GM10847 (cell line): ENCODE results near the gene CRIM1.

ENCODE experiments used
- POLR2A ChIP-seq: IDR thresholded peaks from 2 replicates; pipeline ENCODE4 v1.6.1; 2011; ENCODE audit not compliant: insufficient read length; ENCODE audit errors: extremely low read depth

The CRIM1 gene

DNA sequence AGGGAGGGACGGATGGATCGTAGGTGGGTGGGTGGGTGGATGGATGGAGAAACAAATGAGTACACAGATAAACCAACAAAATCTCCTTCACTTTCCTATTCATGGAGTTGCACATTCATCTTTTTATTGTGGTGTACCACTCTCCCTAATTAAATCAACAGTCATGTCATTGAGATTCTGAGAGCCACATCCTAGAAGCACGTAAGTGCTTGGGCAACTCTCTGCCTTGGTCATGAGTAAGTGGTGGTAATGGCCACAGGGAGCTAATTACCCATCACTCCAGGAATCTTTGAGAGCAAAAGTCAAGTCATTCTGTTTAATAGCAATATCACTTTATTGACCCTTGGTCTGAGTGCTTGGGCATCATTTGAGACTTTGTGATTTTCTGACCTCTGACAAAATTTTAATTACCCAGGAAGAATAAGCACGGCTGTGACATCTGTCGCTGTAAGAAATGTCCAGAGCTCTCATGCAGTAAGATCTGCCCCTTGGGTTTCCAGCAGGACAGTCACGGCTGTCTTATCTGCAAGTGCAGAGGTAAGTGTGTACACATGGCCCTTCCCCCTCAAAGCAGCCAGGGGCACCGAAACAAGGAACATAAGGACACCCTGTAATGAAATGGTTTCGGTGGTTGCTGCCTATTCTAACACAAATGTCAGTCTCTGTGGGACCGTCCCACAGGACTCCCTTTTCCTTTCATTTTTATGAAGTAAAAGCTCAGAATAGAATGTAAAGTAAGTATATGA lies 156.5 kb downstream of the CRIM1 start:
- TF ChIP-seq POLR2A = no peak

DNA sequence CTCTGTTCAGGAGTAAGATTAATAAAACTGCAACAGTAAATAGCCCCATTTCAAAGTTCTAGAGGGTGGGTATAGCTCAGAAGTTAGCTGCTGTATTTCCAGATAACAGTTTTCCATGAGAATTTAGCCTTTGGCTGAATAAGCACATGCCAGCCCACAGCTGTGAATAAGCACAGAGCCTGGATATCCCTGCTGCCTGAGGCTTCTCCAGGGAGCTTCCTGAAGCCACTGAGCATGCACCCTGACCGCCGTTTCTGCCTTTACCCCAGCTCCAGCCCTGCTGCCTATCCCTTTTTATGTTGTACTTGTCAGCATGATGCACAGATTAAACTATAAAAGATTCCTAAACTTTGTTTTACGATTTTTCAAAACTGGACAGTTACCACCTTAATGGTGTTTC lies 157.1 kb downstream of the CRIM1 start:
- no peak for TF ChIP-seq POLR2A

DNA sequence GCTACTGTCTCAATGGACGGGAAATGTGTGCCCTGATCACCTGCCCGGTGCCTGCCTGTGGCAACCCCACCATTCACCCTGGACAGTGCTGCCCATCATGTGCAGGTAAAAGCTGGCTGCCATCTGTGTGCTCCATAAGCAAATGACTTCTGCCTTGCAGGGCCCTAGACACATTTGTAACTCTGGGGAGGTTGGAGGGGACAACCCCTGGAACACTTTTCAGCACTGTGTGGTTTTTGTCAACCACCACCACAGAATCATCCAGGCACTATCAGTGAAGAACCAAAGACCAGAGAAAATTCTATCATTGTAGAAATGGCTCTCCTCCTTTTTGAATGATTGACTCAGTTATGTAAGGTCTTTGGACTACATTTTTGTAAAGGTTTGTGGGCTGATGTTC lies 158.1 kb downstream of the CRIM1 start:
- TF ChIP-seq POLR2A = no peak

DNA sequence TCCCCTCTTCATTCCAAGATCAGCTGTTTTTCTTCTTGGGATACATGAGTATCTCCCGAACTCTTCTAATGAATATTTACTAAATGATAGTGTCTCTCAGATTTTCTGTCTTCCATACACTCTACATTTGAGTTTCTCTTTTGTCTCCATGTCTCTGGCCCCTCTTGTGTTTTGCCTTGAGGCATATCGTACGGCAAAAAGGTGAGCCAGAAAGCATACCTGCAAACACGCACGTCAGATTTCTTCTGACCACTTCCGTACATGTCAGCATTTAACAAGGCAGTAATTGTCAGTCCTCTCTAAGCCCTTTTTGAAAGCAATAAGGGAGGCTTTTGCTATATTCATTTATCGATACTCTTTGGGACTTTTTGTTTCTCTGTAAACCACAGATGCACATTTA lies 160.0 kb downstream of the CRIM1 start:
- TF ChIP-seq POLR2A = no peak

DNA sequence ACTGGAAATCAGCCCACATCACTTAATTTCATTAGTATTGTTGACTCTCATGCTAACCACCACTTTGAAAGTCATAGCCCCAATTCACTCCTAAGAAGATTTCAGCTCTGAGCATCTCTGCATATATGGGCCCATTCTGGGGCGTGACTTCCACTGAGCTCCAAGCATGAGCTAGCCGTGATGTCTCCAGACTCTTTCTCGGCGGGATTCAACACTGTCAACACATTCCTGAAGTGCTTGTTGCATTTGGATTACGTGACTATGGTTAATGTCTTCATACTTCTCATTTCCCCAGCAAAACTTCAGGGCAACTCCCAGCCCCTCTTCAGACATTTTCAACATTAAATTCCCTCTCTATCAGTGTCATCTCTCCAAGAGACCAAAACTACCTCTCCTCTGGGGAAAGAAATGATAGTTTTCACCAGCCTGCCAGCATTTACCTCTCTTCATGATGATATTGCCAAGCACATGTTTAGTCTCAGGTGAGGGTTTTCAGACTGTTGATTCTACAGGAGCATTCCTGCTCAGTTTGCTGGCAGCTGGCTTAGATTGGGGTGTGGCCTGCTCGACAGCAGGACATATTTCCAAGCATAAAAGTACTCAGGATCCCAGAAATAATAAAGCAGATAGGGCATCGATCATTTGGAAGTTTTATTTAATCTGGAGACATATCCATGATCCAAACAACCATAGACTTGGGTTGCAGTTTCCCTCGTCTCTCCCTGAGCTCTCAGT lies 160.7 kb downstream of the CRIM1 start:
- TF ChIP-seq POLR2A = no peak

DNA sequence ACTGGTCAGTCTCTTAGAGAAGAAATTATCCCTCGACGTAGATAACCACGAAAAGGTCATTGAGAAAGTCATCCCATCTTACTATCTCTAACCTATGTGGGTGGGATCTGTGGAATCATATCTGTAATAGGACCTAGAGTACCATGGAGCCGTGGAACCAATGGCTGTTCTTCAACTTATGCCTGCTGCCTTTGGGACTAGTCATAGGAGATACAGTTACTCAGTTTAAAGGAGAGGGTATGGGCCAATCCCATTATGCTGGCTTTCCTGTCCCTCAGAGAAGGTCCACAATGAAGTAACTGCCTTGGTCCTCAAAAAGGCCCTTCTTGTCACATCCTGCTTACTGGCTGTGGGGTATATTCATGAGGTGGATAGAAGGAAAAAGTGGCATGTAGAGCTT lies 164.9 kb downstream of the CRIM1 start:
- no peak for TF ChIP-seq POLR2A

DNA sequence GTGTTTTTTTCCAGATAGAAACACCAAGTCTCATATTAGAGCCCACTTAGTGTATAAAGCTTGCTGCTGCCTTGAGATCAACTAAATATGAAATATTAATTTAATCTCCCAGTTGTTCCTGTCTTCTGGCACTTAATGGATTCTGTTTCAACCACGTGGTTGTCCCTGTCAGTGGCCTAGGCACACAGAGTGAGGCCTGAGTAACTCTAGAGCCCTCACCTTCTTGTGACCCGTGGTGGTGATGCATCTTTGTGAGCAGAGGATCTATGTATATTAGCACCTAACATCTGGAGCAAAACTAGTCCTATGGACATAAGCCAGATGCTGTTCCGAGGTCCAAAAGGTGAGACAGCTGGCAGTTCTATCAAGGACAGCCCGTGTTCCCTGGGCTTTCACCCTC lies 167.6 kb downstream of the CRIM1 start:
- TF ChIP-seq POLR2A = no peak

DNA sequence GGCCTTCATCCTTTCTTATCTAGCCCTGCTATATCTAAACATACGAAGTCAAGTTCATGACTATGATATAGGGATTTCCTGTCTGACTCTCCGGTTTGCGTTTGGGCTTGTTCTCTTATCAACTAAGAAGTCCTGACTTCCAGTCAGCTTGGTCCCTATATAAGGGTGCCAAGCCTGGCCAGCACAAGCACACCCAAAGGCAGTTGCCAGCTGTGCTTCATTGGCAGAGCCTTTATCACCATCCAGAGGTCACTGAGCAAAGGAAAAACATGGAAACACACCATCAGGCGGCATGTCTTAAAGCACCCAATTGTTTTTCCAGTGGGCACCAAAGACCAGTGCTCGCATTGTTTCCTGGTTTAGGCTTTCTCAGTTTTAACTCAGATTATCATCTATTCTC lies 169.7 kb downstream of the CRIM1 start:
- TF ChIP-seq POLR2A = no peak

DNA sequence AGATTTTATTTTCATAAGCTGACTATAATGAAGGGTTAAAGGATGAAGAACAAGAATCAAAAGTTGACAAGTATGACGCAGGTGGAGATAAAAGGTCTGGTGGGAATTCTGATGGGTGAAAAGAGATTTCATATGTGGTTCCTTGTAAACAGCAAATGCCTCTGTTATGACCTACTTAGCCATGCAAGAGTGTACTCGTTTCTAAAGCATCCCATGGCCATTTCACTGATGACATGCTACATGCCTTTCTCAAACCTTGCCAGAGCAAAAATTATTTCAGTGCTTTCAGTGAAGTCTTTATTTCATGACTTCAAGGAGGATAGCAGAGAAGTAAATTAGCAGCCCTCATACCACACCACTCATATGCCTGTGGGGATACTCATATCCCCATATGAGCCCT lies 170.6 kb downstream of the CRIM1 start:
- TF ChIP-seq POLR2A = no peak

DNA sequence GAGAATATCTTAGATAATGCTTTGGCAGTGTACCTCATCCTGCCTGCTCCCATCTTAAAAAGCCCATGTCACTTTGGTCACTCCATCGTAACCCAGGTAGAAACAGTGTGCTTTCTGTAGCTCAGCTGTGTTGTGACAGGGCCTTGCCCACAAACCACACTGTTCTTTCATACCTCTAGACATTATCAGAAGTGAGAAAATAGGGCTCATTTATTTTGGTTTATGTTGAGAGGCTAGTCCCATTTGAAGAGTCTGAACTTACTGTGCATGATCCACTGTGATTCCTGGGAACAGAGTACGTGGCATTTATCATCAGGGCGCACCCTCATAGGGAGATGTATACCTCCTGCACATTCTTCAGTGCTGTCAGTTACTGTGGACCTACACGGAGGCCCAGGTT lies 172.7 kb downstream of the CRIM1 start:
- no peak for TF ChIP-seq POLR2A

DNA sequence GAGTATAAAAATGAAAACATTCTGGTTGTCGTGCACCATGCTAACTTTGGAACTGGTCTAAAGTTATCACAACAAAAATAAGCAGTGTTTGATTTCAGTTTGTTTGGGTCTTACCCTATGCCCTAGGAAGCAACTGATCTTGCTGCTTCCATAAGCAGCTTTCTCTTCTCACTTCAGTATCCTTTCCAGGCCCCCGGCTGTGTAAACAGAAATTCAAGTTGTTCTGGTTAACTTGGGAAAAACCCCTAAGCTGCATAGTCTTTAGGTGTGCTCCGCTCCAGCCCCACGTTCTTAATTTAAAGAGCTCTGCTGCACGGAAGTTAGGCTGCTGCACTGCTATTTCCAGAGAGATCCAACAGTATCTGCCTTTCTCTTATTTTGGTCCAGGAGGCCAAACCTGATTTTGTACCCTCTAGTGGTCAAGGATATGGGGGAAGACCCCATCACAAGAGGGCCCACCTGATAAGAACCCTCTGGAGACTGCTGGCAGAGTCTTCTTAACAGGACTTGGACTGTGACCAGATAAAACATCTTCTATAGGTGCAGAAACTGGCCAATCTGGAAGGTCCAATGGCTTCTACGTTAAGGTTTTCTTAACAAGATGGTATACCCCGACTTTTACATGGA lies 173.3 kb downstream of the CRIM1 start:
- no peak for TF ChIP-seq POLR2A

DNA sequence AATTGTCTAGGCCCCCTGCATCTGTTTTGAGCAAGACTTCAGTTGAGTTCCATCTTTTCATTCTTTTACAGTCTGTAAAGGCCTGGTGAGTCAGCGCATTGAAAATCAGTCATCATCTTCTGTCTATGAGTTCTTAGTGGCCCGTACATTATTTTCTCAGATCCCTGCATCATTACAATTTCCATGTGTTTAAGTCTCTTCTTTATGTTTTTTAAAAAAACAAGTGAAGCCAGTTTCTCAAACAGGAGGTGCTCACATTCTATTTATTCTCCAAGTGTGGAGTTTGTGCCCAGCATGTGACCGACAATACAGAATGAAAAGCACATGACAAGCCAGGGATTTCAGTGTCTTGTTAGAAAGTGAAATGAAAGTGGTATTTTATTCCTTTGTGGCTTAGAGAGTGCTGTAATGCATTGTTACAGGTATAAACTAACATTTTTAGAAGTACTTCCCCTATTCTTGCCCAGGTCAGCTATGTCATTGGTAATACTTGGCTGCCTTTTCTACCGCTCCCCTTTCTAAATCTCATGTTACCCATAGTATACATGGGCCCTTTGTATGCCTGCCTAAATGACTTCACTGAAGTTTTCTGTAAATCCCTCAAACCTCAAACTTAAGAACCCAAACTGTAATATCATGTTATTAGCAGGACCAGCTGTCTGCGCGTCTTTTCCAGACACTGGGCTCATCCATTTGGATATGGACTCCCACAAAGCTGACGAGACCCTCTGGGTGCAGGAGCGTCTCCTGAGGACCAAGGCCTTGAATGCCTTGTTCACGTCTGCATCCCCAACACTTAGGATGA lies 174.8 kb downstream of the CRIM1 start:
- TF ChIP-seq POLR2A = no peak

DNA sequence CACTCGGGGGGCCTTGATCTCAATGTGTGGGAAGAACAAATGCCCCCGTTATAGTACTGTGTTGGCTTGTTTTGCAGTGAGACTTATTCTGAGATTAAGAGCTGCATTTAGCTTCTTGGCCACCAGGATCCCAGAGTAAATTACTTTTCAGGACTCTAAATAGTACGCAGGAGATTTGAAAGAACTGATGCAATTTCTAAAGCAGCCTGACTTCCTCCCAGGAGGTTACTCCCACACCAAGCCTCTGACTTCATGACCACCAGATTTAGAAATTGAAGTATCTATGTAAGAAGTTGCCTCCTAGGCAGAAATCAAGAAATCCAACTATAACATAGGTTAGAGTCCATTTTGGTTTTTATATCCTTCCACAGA lies 175.4 kb downstream of the CRIM1 start:
- no peak for TF ChIP-seq POLR2A

DNA sequence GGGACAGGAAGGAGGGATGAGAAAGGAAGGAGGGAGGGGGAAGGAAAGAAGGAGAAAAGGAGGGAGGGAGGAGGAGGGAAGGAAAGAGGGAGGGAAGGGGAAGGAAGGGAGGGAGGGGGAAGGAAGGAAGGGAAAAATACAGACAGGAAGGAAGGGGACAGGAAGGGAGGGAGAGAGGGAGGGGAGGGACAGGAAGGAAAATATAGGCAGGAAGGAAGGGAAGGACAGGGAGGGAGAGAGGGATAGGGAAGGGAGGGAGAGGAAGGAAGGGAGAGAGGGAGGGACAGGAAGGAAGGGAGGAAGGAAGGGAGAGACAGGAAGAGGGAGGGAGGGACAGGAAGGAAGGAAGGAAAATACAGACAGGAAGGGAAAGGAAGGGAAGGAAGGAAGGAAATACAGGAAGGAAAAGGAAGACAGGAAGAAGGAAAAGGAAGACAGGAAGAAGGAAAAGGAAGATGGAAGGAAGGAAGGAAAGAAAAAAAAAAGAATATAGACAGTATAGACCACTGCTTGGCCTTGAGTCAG lies 178.8 kb downstream of the CRIM1 start:
- no peak for TF ChIP-seq POLR2A

DNA sequence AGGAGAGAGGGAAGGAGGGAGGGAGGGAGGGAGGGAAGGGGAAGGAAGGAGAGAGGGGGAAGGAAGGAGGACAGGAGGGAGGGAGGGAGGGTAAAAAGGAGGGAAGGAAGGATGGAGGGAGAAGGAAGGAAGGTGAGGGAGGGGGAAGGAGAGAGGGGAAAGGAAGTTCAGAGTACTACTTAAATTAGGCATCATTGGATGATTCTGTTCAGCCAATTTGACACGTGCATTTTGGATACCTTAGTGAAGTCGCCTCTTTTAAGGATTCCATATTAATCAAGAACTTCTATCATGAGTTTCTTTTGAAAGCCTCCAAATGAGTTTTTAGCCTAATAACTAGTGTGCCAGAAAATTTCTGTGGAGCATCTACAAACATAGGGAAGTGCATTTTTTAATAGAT lies 179.5 kb downstream of the CRIM1 start:
- TF ChIP-seq POLR2A = no peak
